PFSK-1 (cell line): ENCODE measurements around the gene GNAO1.

Experiments
- FOXP2 ChIP-seq: optimal IDR thresholded peaks from 2 replicates; pipeline ENCODE3; 2011; ENCODE audit warnings: borderline replicate concordance, control low read depth, inconsistent platforms; ENCODE audit not compliant: insufficient read depth; ENCODE audit errors: extremely low read length, extremely low read depth
- POLR2AphosphoS5 ChIP-seq: IDR thresholded peaks from 2 replicates; pipeline ENCODE4 v1.6.1; 2012; ENCODE audit warnings: low read depth, mild to moderate bottlenecking, control low read depth, low read length, moderate library complexity
- SIN3A ChIP-seq: IDR thresholded peaks from 2 replicates; pipeline ENCODE4 v1.6.1; 2012; ENCODE audit warnings: mild to moderate bottlenecking, low read length, moderate library complexity, borderline replicate concordance; ENCODE audit not compliant: insufficient read depth
- TAF1 ChIP-seq: IDR thresholded peaks from 2 replicates; pipeline ENCODE4 v1.6.1; 2012; ENCODE audit warnings: low read length, control low read depth, borderline replicate concordance; ENCODE audit not compliant: insufficient read depth
- TF ChIP-seq, protein P1 (sequence below), 2 experiments: IDR thresholded peaks; 2 replicates each; pipeline versions ENCODE4 v1.6.1 to v1.8.0; 2011 to 2012; ENCODE audit warnings: low read depth in 2 of 2, low read length in 2 of 2, control low read depth in 1 of 2, inconsistent platforms in 1 of 2, mild to moderate bottlenecking in 1 of 2, moderate library complexity in 1 of 2; ENCODE audit not compliant: insufficient read depth in 1 of 2

GNAO1 gene

DNA sequence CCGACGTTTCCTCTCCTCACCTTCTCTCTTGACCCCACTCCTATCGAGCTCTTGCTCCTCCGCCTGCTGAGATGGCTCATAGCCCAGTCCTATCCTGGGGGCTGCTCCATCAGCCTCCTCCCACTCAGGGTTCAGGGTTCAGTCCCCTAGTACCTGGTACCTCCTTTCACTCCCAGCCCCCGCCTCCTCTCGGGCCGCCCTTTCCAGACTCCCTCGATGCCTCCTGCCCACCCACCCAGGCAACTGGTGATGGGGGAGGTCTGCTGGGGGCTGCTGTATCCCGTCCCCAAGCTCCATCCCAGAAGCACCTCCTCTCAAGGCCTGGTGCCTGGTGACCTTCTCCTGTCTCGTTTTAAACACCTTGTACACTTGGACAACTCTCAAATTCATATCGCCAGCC, 140.1 kb downstream of the GNAO1 start:
- TF ChIP-seq TAF1 = no peak
- no peak for TF ChIP-seq POLR2AphosphoS5
- TF ChIP-seq FOXP2 = no peak
- TF ChIP-seq SIN3A = no peak
- TF ChIP-seq, protein P1, sequence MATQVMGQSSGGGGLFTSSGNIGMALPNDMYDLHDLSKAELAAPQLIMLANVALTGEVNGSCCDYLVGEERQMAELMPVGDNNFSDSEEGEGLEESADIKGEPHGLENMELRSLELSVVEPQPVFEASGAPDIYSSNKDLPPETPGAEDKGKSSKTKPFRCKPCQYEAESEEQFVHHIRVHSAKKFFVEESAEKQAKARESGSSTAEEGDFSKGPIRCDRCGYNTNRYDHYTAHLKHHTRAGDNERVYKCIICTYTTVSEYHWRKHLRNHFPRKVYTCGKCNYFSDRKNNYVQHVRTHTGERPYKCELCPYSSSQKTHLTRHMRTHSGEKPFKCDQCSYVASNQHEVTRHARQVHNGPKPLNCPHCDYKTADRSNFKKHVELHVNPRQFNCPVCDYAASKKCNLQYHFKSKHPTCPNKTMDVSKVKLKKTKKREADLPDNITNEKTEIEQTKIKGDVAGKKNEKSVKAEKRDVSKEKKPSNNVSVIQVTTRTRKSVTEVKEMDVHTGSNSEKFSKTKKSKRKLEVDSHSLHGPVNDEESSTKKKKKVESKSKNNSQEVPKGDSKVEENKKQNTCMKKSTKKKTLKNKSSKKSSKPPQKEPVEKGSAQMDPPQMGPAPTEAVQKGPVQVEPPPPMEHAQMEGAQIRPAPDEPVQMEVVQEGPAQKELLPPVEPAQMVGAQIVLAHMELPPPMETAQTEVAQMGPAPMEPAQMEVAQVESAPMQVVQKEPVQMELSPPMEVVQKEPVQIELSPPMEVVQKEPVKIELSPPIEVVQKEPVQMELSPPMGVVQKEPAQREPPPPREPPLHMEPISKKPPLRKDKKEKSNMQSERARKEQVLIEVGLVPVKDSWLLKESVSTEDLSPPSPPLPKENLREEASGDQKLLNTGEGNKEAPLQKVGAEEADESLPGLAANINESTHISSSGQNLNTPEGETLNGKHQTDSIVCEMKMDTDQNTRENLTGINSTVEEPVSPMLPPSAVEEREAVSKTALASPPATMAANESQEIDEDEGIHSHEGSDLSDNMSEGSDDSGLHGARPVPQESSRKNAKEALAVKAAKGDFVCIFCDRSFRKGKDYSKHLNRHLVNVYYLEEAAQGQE (IDR thresholded peaks at IDR 0.05; ENCODE audit: insufficient read depth in 1 of 2, low read depth in 2 of 2, low read length in 2 of 2) = no peak

DNA sequence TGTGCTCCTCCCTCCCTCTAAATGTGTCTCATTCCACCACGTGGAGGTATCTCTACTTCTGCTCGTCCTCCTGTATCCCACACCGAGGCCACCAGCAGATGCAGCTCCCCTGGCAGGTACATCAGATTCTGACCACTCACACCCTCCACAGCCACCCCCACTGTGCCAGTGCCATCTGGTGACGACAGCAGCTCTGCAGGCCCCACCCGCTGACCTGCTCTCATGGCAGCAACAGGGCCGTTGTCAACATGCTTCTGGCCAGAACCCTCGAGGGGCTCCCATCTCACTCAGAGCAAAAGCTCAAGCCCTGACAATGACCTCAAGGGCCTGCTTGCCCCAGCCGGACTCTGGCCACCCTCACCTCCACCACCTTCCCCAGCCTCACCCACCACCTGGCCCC, 140.6 kb downstream of the GNAO1 start:
- TF ChIP-seq POLR2AphosphoS5 = no peak
- TF ChIP-seq TAF1 = no peak
- no peak for TF ChIP-seq SIN3A
- TF ChIP-seq FOXP2 = no peak
- TF ChIP-seq, protein P1 (IDR thresholded peaks at IDR 0.05; ENCODE audit: insufficient read depth in 1 of 2, low read depth in 2 of 2, low read length in 2 of 2) = no peak

DNA sequence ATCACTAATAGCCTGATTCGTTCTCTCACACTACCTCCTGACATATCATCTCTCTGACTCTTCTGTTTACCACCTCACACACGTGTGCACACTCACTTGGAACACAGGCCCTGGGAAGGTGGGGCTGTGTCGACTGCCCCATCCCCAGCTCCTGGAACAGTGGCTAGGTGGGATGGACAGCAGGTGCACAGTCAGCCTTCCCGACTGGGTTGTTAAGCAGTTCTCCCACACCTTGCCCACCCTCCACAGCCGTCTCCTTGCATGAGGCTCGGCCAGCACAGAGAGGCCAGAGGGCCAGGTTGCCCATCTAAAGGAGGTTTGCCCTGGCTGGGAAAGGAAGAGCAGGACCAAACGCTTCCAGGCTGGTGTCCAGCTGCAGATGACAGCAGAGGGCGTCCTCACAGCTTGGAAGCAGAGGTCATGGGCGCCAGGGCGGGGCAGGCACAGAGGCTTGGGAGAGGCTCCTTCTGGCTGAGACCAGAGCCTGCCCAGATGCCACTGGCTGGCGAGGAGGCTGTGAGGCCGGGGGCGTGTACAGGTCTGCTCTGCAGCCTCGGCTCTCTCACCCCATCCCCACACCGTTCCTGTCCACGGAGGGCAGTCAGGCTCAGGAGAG, 141.3 kb downstream of the GNAO1 start:
- TF ChIP-seq FOXP2 (no peak), TAF1 (no peak), SIN3A (no peak), POLR2AphosphoS5 (no peak)
- TF ChIP-seq, protein P1 (IDR thresholded peaks at IDR 0.05; ENCODE audit: insufficient read depth in 1 of 2, low read depth in 2 of 2, low read length in 2 of 2) = no peak

DNA sequence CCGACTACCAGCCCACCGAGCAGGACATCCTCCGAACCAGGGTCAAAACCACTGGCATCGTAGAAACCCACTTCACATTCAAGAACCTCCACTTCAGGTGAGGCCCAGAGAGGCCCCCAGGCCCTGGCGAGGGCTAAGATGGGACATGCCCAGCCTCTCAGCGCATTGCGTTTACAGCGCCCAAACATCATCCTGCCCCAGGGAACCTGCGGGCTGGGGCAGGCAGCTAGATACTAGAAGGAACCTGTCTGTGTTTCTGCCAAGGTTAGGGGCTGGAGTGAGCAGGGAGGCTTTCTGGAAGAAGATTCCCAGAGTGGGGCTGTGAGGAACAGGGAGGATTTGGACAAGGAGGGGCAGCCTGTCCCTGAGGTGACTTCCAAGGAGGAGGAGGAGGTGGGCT, 143.5 kb downstream of the GNAO1 start:
- TF ChIP-seq TAF1 = no peak
- no peak for TF ChIP-seq SIN3A
- no peak for TF ChIP-seq POLR2AphosphoS5
- TF ChIP-seq FOXP2 = no peak
- TF ChIP-seq, protein P1 (IDR thresholded peaks at IDR 0.05; ENCODE audit: insufficient read depth in 1 of 2, low read depth in 2 of 2, low read length in 2 of 2) = no peak
